GM12892 (cell line): Measurements from ENCODE around the gene BDKRB1.

Source experiments
- POLR2A ChIP-seq: IDR thresholded peaks from 2 replicates; pipeline ENCODE4 v1.6.1; 2011; ENCODE audit warnings: low read depth, low read length, control low read depth
- POLR2AphosphoS5 ChIP-seq: IDR thresholded peaks from 2 replicates; pipeline ENCODE4 v1.6.1; 2011; ENCODE audit warnings: low read depth, low read length, control low read depth

- TF ChIP-seq POLR2A (no peak), POLR2AphosphoS5 (no peak)
Measured at GRCh38 chr14:96261053-96261452, 5.0 kb downstream of the BDKRB1 start.
